Left ventricle myocardium inferior (tissue), 1 donor: ENCODE results near the gene NDNF. TPM values are rescaled to one million over a fixed set of nuclear protein-coding genes. Genes with fewer than 3 reads are reported as not detected.

ENCODE experiments used
- DNase-seq: peaks from one replicate; pipeline ENCODE4 v3.0.0-alpha.2; 2020
- H3K27ac ChIP-seq: fragments of 200-600 bp; replicated peaks from 2 replicates; pipeline ENCODE4 v1.8.0; 2021
- H3K27me3 ChIP-seq: fragments of 200-600 bp; 2 replicates; pipeline ENCODE4 v1.8.0; 2021; ENCODE audit warnings: low read depth
- H3K36me3 ChIP-seq: fragments of 200-600 bp; 2 replicates; pipeline ENCODE4 v1.8.0; 2021
- H3K4me1 ChIP-seq: fragments of 200-600 bp; 2 replicates; pipeline ENCODE4 v1.8.0; 2021
- H3K4me3 ChIP-seq: fragments of 200-600 bp; 2 replicates; pipeline ENCODE4 v1.8.0; 2021; ENCODE audit warnings: mild to moderate bottlenecking, moderate library complexity
- H3K9me3 ChIP-seq: fragments of 200-600 bp; replicated peaks from 2 replicates; pipeline ENCODE4 v1.8.0; 2021
- CTCF ChIP-seq: fragments of 200-600 bp; IDR thresholded peaks from 2 replicates; pipeline ENCODE4 v1.8.0; 2021; ENCODE audit warnings: antibody characterized with exemption, mild to moderate bottlenecking, borderline replicate concordance
- intact Hi-C: fragments of 100-400 bp; cut with micrococcal nuclease; formaldehyde crosslinking; loops from one replicate; pipeline ENCODE4 v1.11.0; 2022
- total RNA-seq: library from RNA; stranded (reverse); fragmentation: NEBNext Ultra II Directional; extraction: Animal tissue kit (Norgen Biotek cat#: 25700); gene quantifications from one replicate; pipeline ENCODE4 v1.2.1, GENCODE V29; 2021
- donor health status: DM: no; HTN: yes; CAD: no; lungs with severe emphysema.

Gene NDNF
- total RNA-seq, 1 donor from 2014 or later: 6.8 TPM

DNA sequence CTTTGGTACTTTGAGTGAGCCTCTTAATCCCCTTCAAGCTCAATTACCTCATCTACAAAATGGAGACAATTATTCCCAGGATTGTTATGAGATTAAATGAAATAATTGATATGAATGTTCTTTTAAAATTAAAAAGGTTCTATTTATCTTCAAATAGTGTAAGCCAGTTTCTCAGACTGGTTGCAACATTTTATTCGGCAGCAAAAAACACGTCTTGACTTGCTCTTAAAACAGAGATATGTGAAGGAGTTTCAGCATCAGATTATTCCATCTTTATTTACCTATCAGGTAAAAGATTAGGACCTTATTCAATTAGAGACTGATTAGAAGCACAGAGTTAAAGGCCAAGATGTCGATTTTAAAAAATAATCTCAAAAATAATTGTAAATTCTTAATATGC lies 10.5 kb downstream of the NDNF start:
- no peak for TF ChIP-seq CTCF
- no peaks in the 10 kb centered on the region for H3K9me3 ChIP-seq
- peaks cover 16% of the 10 kb centered on the region for H3K4me1 ChIP-seq
- H3K4me3 ChIP-seq: peak overlapping the region; percentile 8
- no peaks in the 10 kb centered on the region for H3K36me3 ChIP-seq
- H3K27me3 ChIP-seq: no peaks in the 10 kb centered on the region
- DNase-seq: no peak
- intact Hi-C loops: no loop called here
- H3K27ac ChIP-seq: peak overlapping the region; percentile 62

GRCh38 chr4:121061215-121061614 lies 11.1 kb downstream of the NDNF start:
- no peak for TF ChIP-seq CTCF
- peak overlapping the region; percentile 8 for H3K4me3 ChIP-seq
- DNase-seq: no peak

GRCh38 chr4:121057466-121057922 lies 14.8 kb downstream of the NDNF start:
- intact Hi-C loops: no loop called here
- Histone ChIP-seq H3K27me3 (no peaks in the 10 kb centered on the region), H3K9me3 (no peaks in the 10 kb centered on the region), H3K27ac (peak overlapping the region; percentile 85), H3K4me3 (no peak overlapping the region), H3K36me3 (no peaks in the 10 kb centered on the region), H3K4me1 (peaks cover 12% of the 10 kb centered on the region)
- no peak for DNase-seq
- TF ChIP-seq CTCF: no peak

More at GRCh38 chr4:121061215-121061614, 11.1 kb downstream of the NDNF start:
- no peaks in the 10 kb centered on the region for H3K36me3 ChIP-seq
- no peaks in the 10 kb centered on the region for H3K27me3 ChIP-seq
- intact Hi-C loops: no loop called here
- peaks cover 17% of the 10 kb centered on the region for H3K4me1 ChIP-seq
- no peaks in the 10 kb centered on the region for H3K9me3 ChIP-seq
- peak overlapping the region; percentile 62 for H3K27ac ChIP-seq

DNA sequence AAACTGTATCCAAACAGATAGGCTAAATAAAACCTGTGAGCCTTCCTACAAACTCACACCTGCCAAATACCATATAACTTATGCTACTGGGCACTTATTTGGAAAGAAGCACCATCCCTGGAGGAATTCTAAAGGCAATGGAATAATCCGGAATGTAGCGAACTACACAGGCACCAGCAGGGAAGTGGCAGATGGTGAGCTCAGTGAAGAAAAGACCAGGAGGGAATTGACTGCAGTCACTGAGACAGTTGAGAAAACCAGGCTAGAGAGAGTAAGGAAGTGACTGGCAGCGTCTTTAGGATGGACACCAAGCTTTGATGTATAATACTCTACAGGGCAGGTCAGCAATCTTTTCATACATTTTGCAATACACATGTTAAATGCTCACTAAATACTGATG lies 16.3 kb downstream of the NDNF start:
- H3K9me3 ChIP-seq: no peaks in the 10 kb centered on the region
- DNase-seq: no peak
- intact Hi-C loops: no loop called here
- no peaks in the 10 kb centered on the region for H3K27me3 ChIP-seq
- H3K36me3 ChIP-seq: no peaks in the 10 kb centered on the region
- peaks cover 12% of the 10 kb centered on the region for H3K4me1 ChIP-seq
- peak overlapping the region; percentile 33 for H3K27ac ChIP-seq
- H3K4me3 ChIP-seq: no peak overlapping the region
- TF ChIP-seq CTCF: no peak

- Histone ChIP-seq H3K36me3 (no peaks in the 10 kb centered on the region), H3K9me3 (no peaks in the 10 kb centered on the region), H3K27me3 (no peaks in the 10 kb centered on the region), H3K4me3 (no peak overlapping the region), H3K27ac (peak overlapping the region; percentile 59), H3K4me1 (peaks cover 19% of the 10 kb centered on the region)
- intact Hi-C loops: no loop called here
- TF ChIP-seq CTCF: no peak
- no peak for DNase-seq
Observed at GRCh38 chr4:121054373-121054772, 18.0 kb downstream of the NDNF start.
